Uterus (tissue), 2 donors: ENCODE results near the gene CARMIL3.

Experiments used
- CTCF ChIP-seq, 4 experiments: fragments of 200-600 bp in 2 of 4; fragments of 450-650 bp in 2 of 4; sonication (generic) in 2 of 4; IDR thresholded peaks; one replicate each; pipeline ENCODE4 v1.5.1; 2016 to 2019; ENCODE audit warnings: antibody characterized with exemption in 4 of 4, mild to moderate bottlenecking in 2 of 4, moderate library complexity in 1 of 4
- POLR2A ChIP-seq, 2 donors: fragments of 450-650 bp; IDR thresholded peaks; one replicate each; pipeline ENCODE4 v1.6.1; 2016; ENCODE audit warnings: antibody characterized with exemption in 2 of 2, mild to moderate bottlenecking in 1 of 2, moderate library complexity in 1 of 2

- TF ChIP-seq POLR2A (IDR thresholded peaks at IDR 0.05) (no peak), CTCF (IDR thresholded peaks at IDR 0.05) (no peak)
These were observed 1.9 kb downstream of the CARMIL3 start for GRCh38 chr14:24053548-24054323.
